Panc1 (cell line): Measurements from ENCODE around the gene GPC6.

Experiments used
- CTCF ChIP-seq: fragments of 450-650 bp; IDR thresholded peaks from 2 replicates; pipeline ENCODE4 v1.5.1; 2017; ENCODE audit warnings: mild to moderate bottlenecking
- POLR2AphosphoS5 ChIP-seq: IDR thresholded peaks from 2 replicates; pipeline ENCODE4 v1.6.1; 2012; ENCODE audit warnings: mild to moderate bottlenecking, low read depth, low read length, moderate library complexity
- TCF7L2 ChIP-seq: IDR thresholded peaks from 2 replicates; pipeline ENCODE4 v1.6.1; 2011; ENCODE audit warnings: mild to moderate bottlenecking, low read depth, low read length, inconsistent platforms

- TF ChIP-seq CTCF = no peak
- no peak for TF ChIP-seq POLR2AphosphoS5
- no peak for TF ChIP-seq TCF7L2
Measured at GRCh38 chr13:93640452-93640851, 413.8 kb downstream of the GPC6 start.
